ENCODE results near the gene EIF3K. TPM values are rescaled to one million over a fixed set of nuclear protein-coding genes. Genes with fewer than 3 reads are reported as not detected.

The EIF3K gene
- total and polyA plus RNA-seq, 2 of the 13 experiments (the other 11 are each of a cell fraction or from before 2014, with no cell fraction given): 179 to 258 TPM

DNA sequence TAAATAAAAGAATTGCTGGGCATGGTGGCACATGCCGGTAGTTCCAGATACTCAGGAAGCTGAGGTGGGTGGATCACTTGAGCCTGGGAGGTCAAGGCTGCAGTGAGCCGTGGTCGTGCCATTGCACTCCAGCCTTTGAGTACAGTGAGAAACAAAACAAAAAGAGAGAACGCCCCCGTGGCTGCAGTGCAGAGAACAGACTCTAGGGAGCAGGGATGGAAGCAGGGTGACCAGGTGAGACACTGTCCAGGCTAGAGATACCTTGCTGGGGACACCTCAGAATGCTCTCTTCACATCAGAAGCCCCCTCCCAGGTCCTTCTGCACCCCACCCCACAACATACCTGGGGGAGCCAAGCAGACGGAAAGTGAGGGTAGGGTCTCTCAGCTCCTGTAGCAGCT lies 26.0 kb upstream of the EIF3K start:
- Histone ChIP-seq H3K9ac (ENCODE audit: insufficient read depth, low read depth, low read length) (no peak overlapping the region), H3K4me3 (replicated peaks in 1 of 3; ENCODE audit: insufficient read depth in 1 of 3, low read depth in 2 of 3, low read length in 3 of 3) (no peak overlapping the region), H2AFZ (ENCODE audit: low read length) (no peak overlapping the region), H3K4me1 (ENCODE audit: insufficient read depth, low read length) (0 out of 2 replicates have a peak, but pooled peaks cover 7% of the 10 kb centered on the region), H3K79me2 (ENCODE audit: insufficient read depth, low read length) (no peaks in the 10 kb centered on the region), H3K27ac (ENCODE audit: extremely low read length, insufficient read depth, low read length) (no peak overlapping the region), H4K20me1 (ENCODE audit: insufficient read depth, low read length) (no peaks in the 10 kb centered on the region), H3K9me3 (ENCODE audit: low read length) (no peaks in the 10 kb centered on the region), H3K27me3 (ENCODE audit: control insufficient read depth in 1 of 2, insufficient read depth in 2 of 2, low read length in 2 of 2) (no peaks in the 10 kb centered on the region), H3K4me2 (ENCODE audit: low read depth, low read length) (no peak overlapping the region), H3K36me3 (replicated peaks in 1 of 2; ENCODE audit: control insufficient read depth in 1 of 2, insufficient read depth in 2 of 2, low read length in 2 of 2) (no peaks in the 10 kb centered on the region)
- CTCF ChIA-PET (ENCODE audit: low intra/inter-chr PET ratio, low total read pairs): no interaction called here
- ATAC-seq (peak; percentile 80), FAIRE-seq (no peak), DNase-seq (ENCODE audit: low spot score) (no peak)
- WGBS (ENCODE audit: low lambda C conversion rate): 19% methylated on average over 6 of the region's 6 CpGs
- no peak for TF ChIP-seq TEAD3 (CRISPR knock-in tag; optimal IDR thresholded peaks at IDR 0.05; ENCODE audit: borderline replicate concordance)
- peak; percentile 7; the same call in 1 of the 2 replicates for TF ChIP-seq STAG1 (CRISPR knock-in tag; IDR thresholded peaks at IDR 0.05)
- in situ Hi-C loops (cut with HindIII; ENCODE audit: extremely low pct_ligation_motif_present, low pct_unique_long_range_greater_than_20kb): no loop called here
- intact Hi-C loops (cut with micrococcal nuclease; ENCODE audit: unreplicated experiment): no loop called here
- no TSS peak for BruUV-seq (replicated peaks)
- POLR2A ChIA-PET: no interaction called here

DNA sequence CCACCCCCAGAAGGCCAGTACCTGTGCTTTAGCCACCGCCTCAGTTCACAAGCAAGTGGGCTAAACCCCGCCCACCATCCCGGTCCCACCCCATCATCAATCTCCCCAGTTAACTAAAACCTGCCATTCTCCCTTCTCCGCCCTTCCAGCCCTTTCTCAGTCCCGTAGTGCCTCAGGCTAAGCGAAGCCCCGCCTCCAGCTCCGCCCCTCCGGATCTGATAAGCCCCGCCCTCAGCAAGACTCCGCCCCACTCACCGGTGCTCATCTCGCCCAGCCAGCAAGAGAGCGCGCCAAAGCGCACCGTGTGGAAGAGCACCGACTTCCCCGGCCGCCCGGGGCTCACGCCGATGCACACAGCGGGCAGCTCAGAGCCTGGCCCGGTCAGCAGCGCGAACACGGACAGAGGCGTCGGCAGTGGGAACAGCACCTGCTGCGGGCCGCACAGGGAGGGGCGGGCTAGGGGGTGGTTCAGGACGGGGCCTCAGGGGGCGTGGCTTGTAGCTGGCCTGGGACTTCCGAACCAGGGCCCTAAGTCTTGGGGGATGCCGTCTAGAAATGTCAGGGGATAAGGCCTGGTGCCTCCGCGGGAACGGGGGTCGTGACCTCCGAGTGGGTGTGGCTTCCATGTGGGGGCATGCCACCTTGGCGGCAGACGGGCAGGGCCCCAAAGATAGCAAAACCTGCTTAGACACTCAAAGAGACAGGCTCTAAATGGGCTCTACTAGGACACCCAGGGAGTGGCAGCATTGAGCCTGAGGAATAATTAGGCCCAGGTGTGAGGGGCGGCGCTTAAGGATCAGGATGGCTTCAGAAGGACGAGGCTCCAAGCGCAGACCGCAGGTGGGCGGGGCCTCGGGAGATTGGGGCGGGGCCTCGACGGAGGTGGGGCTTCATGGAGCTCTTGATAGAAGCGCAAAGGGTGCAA lies 22.7 kb upstream of the EIF3K start:
- CTCF ChIA-PET (ENCODE audit: low intra/inter-chr PET ratio, low total read pairs): no interaction called here
- peak; percentile 20 for DNase-seq (ENCODE audit: low spot score)
- TF ChIP-seq FOSL2 (CRISPR knock-in tag; IDR thresholded peaks at IDR 0.05) (no peak), ZNF558 (CRISPR knock-in tag; IDR thresholded peaks at IDR 0.05; ENCODE audit: borderline replicate concordance) (no peak), KDM2A (CRISPR knock-in tag; IDR thresholded peaks at IDR 0.05; ENCODE audit: borderline replicate concordance, low read depth) (no peak), ARNT2 (CRISPR knock-in tag; IDR thresholded peaks at IDR 0.05; ENCODE audit: low read depth) (0 out of 2 replicates have a peak, but pooled peaks have one; percentile 15), HOXA3 (CRISPR knock-in tag; IDR thresholded peaks at IDR 0.05) (peak; percentile 25; the same call in 1 of the 2 replicates), ZNF224 (CRISPR knock-in tag; IDR thresholded peaks at IDR 0.05) (no peak)
- TF ChIP-seq, protein P1, sequence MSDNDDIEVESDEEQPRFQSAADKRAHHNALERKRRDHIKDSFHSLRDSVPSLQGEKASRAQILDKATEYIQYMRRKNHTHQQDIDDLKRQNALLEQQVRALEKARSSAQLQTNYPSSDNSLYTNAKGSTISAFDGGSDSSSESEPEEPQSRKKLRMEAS (IDR thresholded peaks at IDR 0.05): peak; percentile 49; the same call in 1 of the 2 replicates
- TF ChIP-seq, protein P2, sequence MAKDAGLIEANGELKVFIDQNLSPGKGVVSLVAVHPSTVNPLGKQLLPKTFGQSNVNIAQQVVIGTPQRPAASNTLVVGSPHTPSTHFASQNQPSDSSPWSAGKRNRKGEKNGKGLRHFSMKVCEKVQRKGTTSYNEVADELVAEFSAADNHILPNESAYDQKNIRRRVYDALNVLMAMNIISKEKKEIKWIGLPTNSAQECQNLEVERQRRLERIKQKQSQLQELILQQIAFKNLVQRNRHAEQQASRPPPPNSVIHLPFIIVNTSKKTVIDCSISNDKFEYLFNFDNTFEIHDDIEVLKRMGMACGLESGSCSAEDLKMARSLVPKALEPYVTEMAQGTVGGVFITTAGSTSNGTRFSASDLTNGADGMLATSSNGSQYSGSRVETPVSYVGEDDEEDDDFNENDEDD (CRISPR knock-in tag; IDR thresholded peaks at IDR 0.05; ENCODE audit: borderline replicate concordance): 0 out of 2 replicates have a peak, but pooled peaks have one; percentile 24
- TF ChIP-seq, protein P3, sequence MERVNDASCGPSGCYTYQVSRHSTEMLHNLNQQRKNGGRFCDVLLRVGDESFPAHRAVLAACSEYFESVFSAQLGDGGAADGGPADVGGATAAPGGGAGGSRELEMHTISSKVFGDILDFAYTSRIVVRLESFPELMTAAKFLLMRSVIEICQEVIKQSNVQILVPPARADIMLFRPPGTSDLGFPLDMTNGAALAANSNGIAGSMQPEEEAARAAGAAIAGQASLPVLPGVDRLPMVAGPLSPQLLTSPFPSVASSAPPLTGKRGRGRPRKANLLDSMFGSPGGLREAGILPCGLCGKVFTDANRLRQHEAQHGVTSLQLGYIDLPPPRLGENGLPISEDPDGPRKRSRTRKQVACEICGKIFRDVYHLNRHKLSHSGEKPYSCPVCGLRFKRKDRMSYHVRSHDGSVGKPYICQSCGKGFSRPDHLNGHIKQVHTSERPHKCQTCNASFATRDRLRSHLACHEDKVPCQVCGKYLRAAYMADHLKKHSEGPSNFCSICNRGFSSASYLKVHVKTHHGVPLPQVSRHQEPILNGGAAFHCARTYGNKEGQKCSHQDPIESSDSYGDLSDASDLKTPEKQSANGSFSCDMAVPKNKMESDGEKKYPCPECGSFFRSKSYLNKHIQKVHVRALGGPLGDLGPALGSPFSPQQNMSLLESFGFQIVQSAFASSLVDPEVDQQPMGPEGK (CRISPR knock-in tag; IDR thresholded peaks at IDR 0.05): peak; percentile 10; the same call in 1 of the 2 replicates

More for the DNA sequence above, 22.7 kb upstream of the EIF3K start:
- in situ Hi-C loops (cut with HindIII; ENCODE audit: extremely low pct_ligation_motif_present, low pct_unique_long_range_greater_than_20kb): no loop called here
- no peaks in the 10 kb centered on the region for H4K20me1 ChIP-seq (ENCODE audit: insufficient read depth, low read length)
- peak overlapping the region in 2 of 3 experiments; percentile 28 to 63; a peak in 3 of 6 replicates for H3K4me3 ChIP-seq (replicated peaks in 1 of 3; ENCODE audit: insufficient read depth in 1 of 3, low read depth in 2 of 3, low read length in 3 of 3)
- POLR2A ChIA-PET: interaction anchor here (1.7 kb wide), 1 partner anchor 23 kb away, joined by 10 read pairs; the partner anchor contains the start of gene EIF3K
- intact Hi-C loops (cut with micrococcal nuclease; ENCODE audit: unreplicated experiment): no loop called here
- H3K9ac ChIP-seq (ENCODE audit: insufficient read depth, low read depth, low read length): no peak overlapping the region
- H3K4me1 ChIP-seq (ENCODE audit: insufficient read depth, low read length): 0 out of 2 replicates have a peak, but pooled peaks cover 7% of the 10 kb centered on the region
- no peaks in the 10 kb centered on the region; a peak in 1 of 5 replicates for H3K27me3 ChIP-seq (ENCODE audit: control insufficient read depth in 1 of 2, insufficient read depth in 2 of 2, low read length in 2 of 2)
- H3K79me2 ChIP-seq (ENCODE audit: insufficient read depth, low read length): no peaks in the 10 kb centered on the region
- BruUV-seq (replicated peaks): no TSS peak
- H2AFZ ChIP-seq (ENCODE audit: low read length): no peak overlapping the region
- ATAC-seq (peak; percentile 80), FAIRE-seq (no peak)
- no peak overlapping the region for H3K27ac ChIP-seq (ENCODE audit: extremely low read length, insufficient read depth, low read length)
- WGBS (ENCODE audit: low lambda C conversion rate): 14% methylated on average over 33 of the region's 55 CpGs
- no peaks in the 10 kb centered on the region for H3K9me3 ChIP-seq (ENCODE audit: low read length)
- H3K4me2 ChIP-seq (ENCODE audit: low read depth, low read length): peak overlapping the region; percentile 70
- H3K36me3 ChIP-seq (replicated peaks in 1 of 2; ENCODE audit: control insufficient read depth in 1 of 2, insufficient read depth in 2 of 2, low read length in 2 of 2): no peaks in the 10 kb centered on the region

All from HepG2 (cell line).